Skeletal muscle tissue (tissue), 4 donors: ENCODE measurements around the gene TAF3. TPM values are rescaled to one million over a fixed set of nuclear protein-coding genes. Genes with fewer than 3 reads are reported as not detected.

Source experiments
- H3K27ac ChIP-seq: one replicate; pipeline ENCODE4 v1.7.0; 2013; ENCODE audit warnings: mild to moderate bottlenecking, low read depth, low read length, inconsistent platforms
- H3K27me3 ChIP-seq, 3 donors: one replicate each; pipeline ENCODE4 v1.7.0; 2013; ENCODE audit warnings: low read length in 3 of 3; ENCODE audit not compliant: control insufficient read depth in 3 of 3, insufficient read depth in 3 of 3
- H3K36me3 ChIP-seq, 3 donors: one replicate each; pipeline ENCODE4 v1.7.0; 2013; ENCODE audit warnings: low read length in 3 of 3; ENCODE audit not compliant: control insufficient read depth in 3 of 3, insufficient read depth in 3 of 3
- H3K4me1 ChIP-seq, 3 donors: one replicate each; pipeline ENCODE4 v1.7.0; 2013; ENCODE audit warnings: low read length in 3 of 3, mild to moderate bottlenecking in 3 of 3; ENCODE audit not compliant: control insufficient read depth in 3 of 3, insufficient read depth in 3 of 3
- H3K4me3 ChIP-seq, 3 donors: one replicate each; pipeline ENCODE4 v1.7.0; 2013; ENCODE audit warnings: low read length in 3 of 3
- H3K9ac ChIP-seq, 3 donors: one replicate each; pipeline ENCODE4 v1.7.0; 2013; ENCODE audit warnings: low read length in 3 of 3, mild to moderate bottlenecking in 3 of 3, moderate library complexity in 2 of 3, low read depth in 1 of 3
- H3K9me3 ChIP-seq, 3 donors: one replicate each; pipeline ENCODE4 v1.7.0; 2013; ENCODE audit warnings: low read length in 3 of 3; ENCODE audit not compliant: control insufficient read depth in 3 of 3
- total RNA-seq: library from RNA; depleted of rRNA; stranded (reverse); fragments of >200 nt; gene quantifications from one replicate; pipeline ENCODE4 v1.2.3, GENCODE V29; 2014
- donor health status: Osteomylitis.

Gene TAF3
- total RNA-seq, 1 donor from 2014 or later: 2.1 TPM

DNA sequence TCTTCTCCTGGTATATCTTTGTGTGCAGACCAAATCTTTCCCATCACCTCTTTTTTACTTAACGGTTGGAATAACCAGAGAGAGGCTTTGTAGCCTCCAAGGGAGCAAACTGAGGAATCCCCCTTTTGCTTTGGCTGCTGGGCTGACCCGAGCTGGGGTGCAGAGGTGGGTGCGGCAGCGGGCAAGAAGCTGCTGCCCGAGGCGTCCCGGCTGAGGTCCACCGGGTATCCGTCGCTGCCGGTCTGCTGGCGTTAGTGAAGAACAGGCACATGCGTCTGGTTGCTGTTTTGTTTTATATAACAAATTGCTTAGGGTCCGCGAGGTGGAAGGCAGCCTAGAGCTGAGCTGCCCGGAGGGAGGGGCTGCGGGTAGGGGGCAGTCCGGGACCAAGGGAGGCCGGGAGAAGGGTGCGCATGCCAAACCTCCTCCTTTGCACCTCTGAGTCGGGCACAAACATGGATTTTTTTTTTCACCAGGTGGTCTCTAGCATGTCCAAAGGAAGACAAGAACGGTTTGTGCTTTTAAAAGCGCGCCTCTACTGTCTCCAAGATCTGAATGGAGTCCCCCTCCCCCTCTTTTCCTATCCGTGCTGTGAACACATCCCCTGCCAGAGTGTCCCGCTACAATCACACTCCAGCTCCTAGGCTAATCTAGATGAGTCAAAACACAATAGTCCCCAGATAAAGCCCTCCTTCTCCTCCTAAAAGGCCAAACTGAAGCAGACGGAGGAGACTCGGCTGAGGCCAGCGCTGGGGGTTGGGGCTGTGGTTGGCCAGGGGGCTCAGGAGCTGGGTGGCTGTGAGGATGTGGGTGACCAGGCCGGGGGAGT, 229.4 kb downstream of the TAF3 start:
- Histone ChIP-seq H3K9me3 (no peaks in the 10 kb centered on the region), H3K36me3 (no peaks in the 10 kb centered on the region), H3K27ac (no peak overlapping the region), H3K27me3 (peaks cover 90 to 96% (median 95%) of the 10 kb centered on the region in 3 donors), H3K4me3 (no peak overlapping the region), H3K4me1 (peaks cover 21 to 47% (median 38%) of the 10 kb centered on the region in 3 donors), H3K9ac (no peak overlapping the region)

DNA sequence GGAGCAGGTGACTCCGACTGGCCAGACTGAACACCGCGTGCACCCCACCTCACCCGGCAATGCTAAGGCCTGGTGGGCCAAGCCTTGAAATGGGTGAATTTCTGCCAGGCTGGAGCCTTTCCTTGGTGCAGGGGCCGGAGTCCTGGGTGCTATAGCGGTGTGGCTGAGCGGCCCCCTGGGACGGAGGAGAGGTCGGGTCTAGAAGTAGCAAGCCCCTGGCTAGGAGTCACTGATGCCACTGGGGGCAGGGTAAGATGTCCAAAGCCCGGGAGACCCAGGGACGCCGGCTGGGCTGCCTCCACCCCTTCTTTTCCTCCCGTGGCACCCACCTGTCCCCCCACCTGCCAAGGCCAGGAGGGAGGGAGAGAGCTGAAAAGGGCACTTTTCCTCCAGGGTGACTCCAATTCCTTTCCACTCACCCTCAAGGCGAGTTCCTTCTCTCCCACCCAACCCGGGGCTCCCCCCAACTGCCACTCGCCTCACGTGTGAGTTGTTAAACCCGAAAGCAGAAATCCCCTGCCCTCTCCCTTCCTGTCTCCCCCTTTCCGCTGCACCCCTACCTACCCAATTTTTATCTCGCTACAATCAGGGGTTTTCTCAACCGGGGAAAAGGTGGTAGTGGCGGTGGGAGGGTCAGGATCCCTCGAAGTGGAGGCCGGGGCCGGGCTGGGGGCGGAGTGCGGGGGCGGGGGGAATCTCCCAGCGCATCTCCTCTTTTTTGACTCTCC, 230.1 kb downstream of the TAF3 start:
- peaks cover 88 to 96% (median 95%) of the 10 kb centered on the region in 3 donors for H3K27me3 ChIP-seq
- H3K36me3 ChIP-seq: no peaks in the 10 kb centered on the region
- H3K9me3 ChIP-seq: no peaks in the 10 kb centered on the region
- no peak overlapping the region for H3K9ac ChIP-seq
- no peak overlapping the region for H3K27ac ChIP-seq
- peaks cover 25 to 54% (median 40%) of the 10 kb centered on the region in 3 donors for H3K4me1 ChIP-seq
- H3K4me3 ChIP-seq: no peak overlapping the region

DNA sequence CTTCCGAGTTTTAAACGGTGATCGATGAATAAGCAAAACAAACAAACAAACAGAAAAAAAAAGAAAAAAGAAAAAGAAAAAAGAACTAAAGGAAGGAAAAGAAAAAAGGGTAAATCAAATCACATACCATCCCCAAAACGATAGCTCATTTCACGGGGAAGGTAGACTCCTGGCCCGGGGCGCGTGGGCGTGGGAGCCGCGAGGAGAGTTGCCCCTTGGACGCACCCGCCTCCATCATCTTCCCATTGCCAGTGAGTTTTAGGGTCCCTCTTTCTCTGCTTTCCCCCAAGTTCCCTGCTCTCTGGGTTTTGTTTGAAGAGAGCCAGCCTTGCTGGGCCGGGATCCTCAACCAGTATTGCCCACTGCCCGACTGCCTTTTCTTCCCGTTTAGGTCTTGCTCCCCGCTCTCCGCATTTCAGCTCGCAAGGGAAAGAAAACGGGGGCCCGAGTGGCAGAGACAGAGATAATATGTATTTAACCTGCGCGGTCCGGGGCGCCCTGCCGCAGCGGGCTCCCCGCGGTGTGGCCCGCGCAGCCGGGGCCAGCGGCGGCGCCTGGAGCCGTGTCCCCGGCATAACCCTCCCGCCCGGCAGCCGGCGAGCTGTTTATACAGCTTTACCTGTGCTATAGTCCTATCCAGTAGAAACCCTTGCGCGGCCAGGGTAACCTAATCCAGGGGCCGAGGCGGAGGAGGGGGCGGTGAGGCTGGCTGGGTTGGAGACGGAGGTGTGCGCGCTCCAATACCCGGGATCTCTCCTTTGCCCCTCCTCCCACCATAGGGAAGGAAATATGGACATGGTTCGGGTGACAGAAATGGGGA, 230.9 kb downstream of the TAF3 start:
- Histone ChIP-seq H3K9ac (peak overlapping the region in 1 of 3 donors; percentile 23), H3K9me3 (no peaks in the 10 kb centered on the region), H3K36me3 (no peaks in the 10 kb centered on the region), H3K4me1 (peaks cover 32 to 56% (median 47%) of the 10 kb centered on the region in 3 donors), H3K27ac (no peak overlapping the region), H3K27me3 (peaks cover 87 to 95% (median 95%) of the 10 kb centered on the region in 3 donors), H3K4me3 (peak overlapping the region in 2 of 3 donors; percentile 56)

DNA sequence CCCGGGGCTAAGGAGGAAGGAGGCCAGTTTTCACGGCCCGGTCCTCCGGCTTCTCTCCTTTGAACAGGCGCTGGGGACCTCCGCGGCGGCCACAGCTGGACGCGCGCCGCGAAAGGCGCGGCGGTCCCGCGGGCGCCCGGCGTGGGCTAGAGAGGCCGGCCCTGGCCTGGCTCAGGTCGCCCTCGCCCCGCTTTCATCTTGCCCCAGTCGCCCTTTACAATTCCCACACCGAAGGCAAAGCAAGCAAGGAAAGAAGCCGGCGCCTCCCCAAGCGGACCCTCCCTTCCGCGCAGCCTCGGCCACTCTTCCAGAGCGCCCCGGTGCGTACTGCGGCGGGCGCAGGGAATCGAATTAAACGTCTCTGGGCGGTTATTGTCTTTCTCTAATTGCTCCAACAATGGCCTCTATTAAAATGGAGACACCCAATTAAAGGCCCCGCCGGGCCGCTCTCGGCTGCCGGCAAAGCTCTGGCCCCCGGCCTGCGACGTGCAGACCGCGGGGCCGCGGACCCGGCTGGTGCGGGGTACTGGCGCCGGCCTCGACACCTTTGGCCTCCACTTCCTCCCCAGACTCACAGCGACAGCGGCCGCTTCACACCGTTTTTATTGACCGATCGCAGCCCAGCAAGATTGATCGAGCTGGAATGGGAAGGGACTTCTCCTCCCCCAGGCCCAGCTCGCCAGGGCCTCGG, 231.7 kb downstream of the TAF3 start:
- H3K27me3 ChIP-seq: peaks cover 84 to 94% (median 93%) of the 10 kb centered on the region in 3 donors
- no peaks in the 10 kb centered on the region for H3K36me3 ChIP-seq
- H3K9me3 ChIP-seq: no peaks in the 10 kb centered on the region
- H3K9ac ChIP-seq: peak overlapping the region in 2 of 3 donors; percentile 16 to 23
- H3K4me1 ChIP-seq: peaks cover 29 to 52% (median 41%) of the 10 kb centered on the region in 3 donors
- no peak overlapping the region for H3K27ac ChIP-seq
- H3K4me3 ChIP-seq: peak overlapping the region in 2 of 3 donors; percentile 56

DNA sequence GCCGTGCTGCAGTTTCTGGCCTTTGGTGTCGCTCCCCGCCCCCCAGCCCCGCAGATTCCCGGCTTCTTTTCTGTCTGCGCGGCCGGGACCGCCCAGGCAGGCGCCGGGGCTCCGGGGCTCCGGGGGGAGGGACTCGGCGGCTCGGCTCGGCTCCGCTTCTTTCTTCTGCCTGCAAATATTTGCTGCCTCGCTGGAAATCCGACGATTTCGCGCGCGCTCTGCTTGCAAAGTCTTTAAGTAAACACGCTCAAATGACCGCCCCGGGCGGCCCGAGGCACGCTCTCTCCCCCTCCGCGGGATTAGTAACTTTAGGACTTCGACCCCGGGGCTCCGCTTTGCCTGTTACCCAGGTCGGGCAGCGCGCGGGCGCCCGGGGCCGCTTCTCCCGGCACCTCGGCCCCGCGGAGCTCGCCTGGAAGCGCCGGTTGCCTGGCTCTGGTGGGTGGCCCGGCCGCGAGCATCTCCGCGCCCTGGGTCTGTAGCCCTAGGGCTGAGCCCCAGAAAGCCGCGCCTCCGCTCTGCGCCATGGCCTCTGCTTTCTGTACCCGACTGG, 232.3 kb downstream of the TAF3 start:
- Histone ChIP-seq H3K4me1 (peaks cover 26 to 46% (median 35%) of the 10 kb centered on the region in 3 donors), H3K36me3 (no peaks in the 10 kb centered on the region), H3K9me3 (no peaks in the 10 kb centered on the region), H3K9ac (peak overlapping the region in 1 of 3 donors; percentile 16), H3K4me3 (peak overlapping the region in 2 of 3 donors; percentile 56), H3K27ac (no peak overlapping the region), H3K27me3 (peaks cover 81 to 93% (median 93%) of the 10 kb centered on the region in 3 donors)

DNA sequence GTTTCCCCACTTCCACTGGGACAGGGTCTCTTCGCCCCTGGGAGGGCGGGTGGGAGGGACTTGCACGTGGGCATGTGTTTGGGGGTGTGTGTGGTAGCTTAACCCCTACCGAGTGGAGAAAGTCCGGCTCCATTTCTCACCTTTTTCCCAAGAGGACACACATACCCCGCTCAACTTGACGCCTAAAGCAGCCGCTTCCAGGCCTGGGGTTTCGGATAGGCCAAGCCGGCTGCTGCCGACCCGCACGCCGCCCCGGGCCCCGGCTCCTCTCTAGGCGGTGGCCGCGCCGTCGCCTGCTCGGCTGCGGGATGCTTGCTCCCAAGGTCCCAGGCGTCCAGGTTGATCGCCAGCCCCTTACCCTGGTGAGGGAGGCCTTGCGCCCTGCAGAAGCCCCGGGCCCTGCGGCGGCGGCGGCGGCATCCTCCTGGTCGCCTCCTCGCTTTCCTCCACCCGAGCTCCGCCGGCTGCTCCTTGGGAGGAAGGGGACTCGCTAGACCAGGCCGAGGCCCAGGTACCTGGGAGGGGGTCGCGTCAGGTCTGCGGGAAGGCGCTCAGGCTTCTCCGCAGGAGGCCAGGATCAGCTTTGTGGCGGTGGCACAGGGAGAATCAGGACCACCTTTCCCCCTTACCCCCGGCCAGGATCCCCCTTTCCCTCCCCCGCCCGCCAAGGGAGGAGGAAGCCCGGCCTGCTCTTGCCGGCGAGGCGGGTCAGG, 233.0 kb downstream of the TAF3 start:
- Histone ChIP-seq H3K36me3 (no peaks in the 10 kb centered on the region), H3K27me3 (peaks cover 80 to 92% (median 92%) of the 10 kb centered on the region in 3 donors), H3K9me3 (no peaks in the 10 kb centered on the region), H3K4me3 (peak overlapping the region in 1 of 3 donors; percentile 56), H3K4me1 (peaks cover 26 to 41% (median 34%) of the 10 kb centered on the region in 3 donors), H3K9ac (no peak overlapping the region), H3K27ac (no peak overlapping the region)

DNA sequence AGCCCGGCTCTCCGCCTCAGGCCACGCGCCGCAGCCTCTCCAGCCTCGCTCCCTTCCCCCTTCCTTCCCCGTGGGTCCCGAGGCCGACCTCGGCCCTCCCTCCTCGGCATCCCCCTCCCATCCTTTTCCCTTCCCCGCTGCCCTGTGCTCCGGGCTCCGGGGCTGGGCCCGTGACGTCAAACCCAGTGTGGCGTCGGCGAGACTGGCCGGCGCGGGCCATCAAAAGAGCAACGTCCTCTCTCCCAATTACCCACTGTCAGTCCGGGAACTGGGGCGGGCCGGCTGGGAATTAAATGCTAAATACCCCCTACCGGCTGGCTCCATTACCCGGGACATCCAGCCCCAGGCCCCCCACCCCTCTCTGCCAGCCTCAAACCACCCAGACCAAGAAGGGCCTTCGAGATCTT, 233.5 kb downstream of the TAF3 start:
- H3K27ac ChIP-seq: no peak overlapping the region
- no peaks in the 10 kb centered on the region for H3K36me3 ChIP-seq
- no peaks in the 10 kb centered on the region for H3K9me3 ChIP-seq
- no peak overlapping the region for H3K9ac ChIP-seq
- peaks cover 26 to 41% (median 34%) of the 10 kb centered on the region in 3 donors for H3K4me1 ChIP-seq
- H3K4me3 ChIP-seq: no peak overlapping the region
- H3K27me3 ChIP-seq: peaks cover 80 to 86% (median 86%) of the 10 kb centered on the region in 3 donors

DNA sequence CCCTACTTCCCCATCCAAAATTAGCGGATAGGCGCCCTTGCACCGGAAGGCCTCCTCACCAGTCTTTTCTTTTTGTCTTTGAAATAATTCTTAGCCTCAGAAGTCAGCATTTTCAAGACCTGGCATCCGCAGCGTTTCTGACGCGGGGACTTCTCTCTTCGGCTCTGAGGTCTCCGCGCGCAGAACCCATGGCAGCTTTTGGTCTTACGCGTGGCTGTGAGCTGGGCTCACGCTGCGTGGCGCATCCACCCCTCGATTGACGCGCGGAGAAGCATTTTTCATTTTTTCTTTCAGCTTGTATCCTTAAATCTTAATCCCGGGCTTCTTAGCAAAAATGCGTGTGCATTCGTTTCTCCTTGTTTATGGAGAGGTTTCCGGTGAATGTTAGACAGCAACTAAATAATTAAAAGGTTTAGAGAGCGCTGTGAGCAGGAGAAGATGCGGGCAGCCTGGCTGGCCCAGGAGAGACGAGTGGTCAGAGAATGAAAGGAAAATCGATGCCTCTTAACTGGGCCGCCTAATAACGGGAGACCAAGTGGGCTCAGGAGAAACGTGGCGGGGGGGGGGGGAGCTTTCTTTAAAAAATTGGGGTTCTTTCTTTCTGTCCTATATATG, 234.1 kb downstream of the TAF3 start:
- Histone ChIP-seq H3K27me3 (peaks cover 80 to 83% (median 81%) of the 10 kb centered on the region in 3 donors), H3K9me3 (no peaks in the 10 kb centered on the region), H3K4me3 (no peak overlapping the region), H3K9ac (no peak overlapping the region), H3K4me1 (peaks cover 26 to 41% (median 34%) of the 10 kb centered on the region in 3 donors), H3K27ac (no peak overlapping the region), H3K36me3 (no peaks in the 10 kb centered on the region)
